HG03439 (cell line): ENCODE measurements around the gene P2RX3.

Experiments
- ATAC-seq: cut with Tn5 transposase; IDR thresholded peaks from one replicate; pipeline ENCODE4 v1.9.1; 2021; ENCODE audit warnings: mild to moderate bottlenecking, moderate library complexity; ENCODE audit not compliant: unreplicated experiment

Gene P2RX3

DNA sequence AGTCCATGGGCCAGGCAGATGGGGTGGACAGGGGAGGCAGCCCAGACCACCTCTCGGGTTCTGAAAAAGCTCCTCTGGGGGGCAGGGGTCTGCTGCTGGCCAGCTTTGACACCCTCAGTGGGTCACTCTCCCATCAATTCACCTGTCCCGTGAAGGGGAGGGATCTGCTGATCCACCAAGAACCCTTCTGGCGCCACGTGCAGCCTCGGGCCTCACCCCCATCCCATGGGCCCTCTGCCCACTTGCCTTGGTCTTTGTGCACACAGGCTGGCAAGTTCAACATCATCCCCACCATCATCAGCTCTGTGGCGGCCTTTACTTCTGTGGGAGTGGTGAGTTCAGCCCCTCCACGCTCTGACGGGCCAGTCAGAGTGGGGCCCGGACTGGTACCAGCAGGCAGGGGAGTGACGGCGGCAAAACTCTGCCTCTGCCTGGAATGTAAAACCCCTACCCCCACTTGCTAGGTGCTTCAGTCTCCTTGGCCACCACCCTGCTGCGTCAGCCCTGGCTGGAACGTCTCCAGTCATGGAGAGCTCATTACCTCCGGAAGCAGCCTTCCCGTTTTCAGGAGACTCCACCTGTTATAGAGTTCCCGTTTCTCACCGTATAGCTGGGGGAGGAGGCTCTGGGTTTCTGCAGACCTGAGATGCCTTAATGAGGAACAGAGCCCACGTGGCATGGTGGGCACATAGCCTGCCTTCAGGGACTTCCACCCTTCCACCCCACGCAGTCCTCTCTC lies 30.1 kb downstream of the P2RX3 start:
- ATAC-seq, result no peak

GRCh38 chr11:57368845-57369232 lies 30.7 kb downstream of the P2RX3 start:
- no peak for ATAC-seq

DNA sequence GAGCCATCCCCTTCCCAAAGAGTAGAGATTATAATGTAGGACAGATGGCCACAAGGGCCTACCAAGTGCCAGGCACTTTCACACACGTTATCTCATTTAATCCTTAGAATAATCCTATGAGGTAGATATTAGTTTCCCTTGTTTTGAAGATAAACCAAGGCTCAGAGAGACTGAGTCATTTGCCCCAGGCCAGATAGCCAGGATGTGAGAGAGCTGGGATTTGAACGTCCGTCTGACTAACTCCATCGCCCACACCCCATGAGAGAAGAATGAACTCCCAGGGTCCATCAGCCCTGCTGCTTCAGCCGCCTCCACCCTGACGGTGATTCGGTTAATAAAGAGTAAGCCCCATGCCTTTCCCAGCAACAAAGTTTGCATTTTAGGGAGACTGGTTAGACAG lies 32.1 kb downstream of the P2RX3 start:
- ATAC-seq, result no peak

DNA sequence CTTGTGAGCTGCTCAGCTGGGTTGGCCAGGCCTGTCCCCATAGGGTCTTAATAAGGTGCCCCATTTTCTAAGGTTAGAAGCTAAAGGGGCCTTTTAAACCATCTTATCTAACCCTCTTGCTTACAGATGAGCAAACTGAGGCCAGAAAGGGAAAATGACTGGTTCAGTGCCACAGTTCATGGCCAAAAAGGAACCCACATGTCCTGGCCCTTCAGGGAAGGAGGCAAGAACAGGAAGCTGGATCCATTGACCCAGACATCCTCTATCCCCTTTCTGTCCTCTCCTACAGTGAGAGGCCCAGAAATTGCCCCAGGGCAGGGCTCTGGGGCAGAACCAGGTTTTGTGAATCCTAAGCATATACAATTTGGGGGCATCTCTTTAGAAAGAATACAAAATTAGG lies 32.8 kb downstream of the P2RX3 start:
- ATAC-seq, result no peak

GRCh38 chr11:57373146-57373545 lies 35.0 kb downstream of the P2RX3 start:
- ATAC-seq, result no peak

DNA sequence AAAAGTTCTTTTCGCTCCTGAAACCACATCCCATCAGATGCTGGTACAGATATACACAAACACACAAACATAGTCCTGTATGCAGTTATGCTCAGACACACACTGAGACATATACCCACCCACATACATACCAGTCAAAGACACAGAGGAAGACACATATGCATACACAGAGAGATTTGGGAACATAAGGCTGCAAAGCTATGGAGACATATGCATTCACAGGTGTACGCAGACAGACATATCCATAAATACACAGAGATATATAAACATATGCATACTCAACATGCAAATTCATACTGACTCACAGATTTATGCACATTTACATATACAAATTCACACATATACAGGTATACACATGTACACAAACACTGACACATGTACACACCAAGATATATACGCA lies 36.8 kb downstream of the P2RX3 start:
- ATAC-seq, result no peak

- ATAC-seq, result no peak
Measured at GRCh38 chr11:57375490-57375889, 37.3 kb downstream of the P2RX3 start.

GRCh38 chr11:57376095-57377090 lies 38.2 kb downstream of the P2RX3 start:
- ATAC-seq, result no peak

- ATAC-seq, result no peak
Measured at GRCh38 chr11:57377107-57377506, 39.0 kb downstream of the P2RX3 start.

GRCh38 chr11:57378186-57378585 lies 40.0 kb downstream of the P2RX3 start:
- no peak for ATAC-seq

DNA sequence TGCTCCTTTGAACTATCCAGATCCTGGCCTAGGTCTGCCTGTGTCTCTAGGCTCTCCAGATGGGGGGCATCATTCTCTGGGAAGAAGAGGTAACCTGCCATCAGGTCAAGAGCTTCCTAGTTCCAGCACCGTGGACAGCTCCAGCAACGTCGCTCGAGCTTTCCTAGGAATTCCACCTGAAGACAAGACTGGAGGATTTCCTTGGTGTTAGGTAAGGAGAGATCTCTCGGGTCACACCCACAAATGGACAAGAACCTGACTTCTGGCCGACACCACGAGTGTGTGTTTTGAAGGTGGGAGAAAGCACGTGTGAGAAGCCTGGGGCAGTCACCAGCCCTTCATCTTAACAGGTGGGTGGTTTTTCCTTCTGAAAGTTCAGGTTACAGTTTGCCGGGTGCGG lies 41.6 kb downstream of the P2RX3 start:
- ATAC-seq, result no peak

- no peak for ATAC-seq
Measured at GRCh38 chr11:57380975-57381374, 42.8 kb downstream of the P2RX3 start, which contains the start of gene PRG3. Gene PRG3 (minus strand): TSS chr11:57381150. CDS start chr11:57380708, 442 bp downstream.

- no peak for ATAC-seq
Measured at GRCh38 chr11:57386178-57386940, 48.2 kb downstream of the P2RX3 start.

GRCh38 chr11:57387289-57388030 lies 49.3 kb downstream of the P2RX3 start:
- ATAC-seq, result no peak

DNA sequence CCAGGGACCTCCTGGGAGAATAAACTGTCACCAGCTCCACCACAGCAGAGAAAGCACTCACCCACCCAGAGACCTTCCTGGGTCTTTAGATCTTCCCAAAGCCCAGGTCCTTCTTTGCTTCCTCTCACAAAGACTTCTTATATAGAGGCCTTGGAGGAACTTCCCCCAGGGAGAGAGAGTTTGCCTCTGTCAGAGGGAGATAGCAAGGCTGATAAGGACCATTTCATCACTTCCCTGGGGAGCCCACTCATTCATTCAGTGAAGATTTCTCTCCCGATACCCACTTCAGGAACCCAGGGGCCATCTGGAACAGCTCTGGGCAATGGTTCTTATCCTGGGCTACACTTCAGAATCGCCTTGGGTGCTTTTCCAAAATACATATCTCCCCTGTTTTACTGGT lies 52.4 kb downstream of the P2RX3 start, which contains the start of gene PRG2:
TSS of gene PRG2 (minus strand) at position 116 of the 400 bp plus-strand sequence. CDS start 706 bp downstream, outside the sequence.
- no peak for ATAC-seq

GRCh38 chr11:57391111-57391510 lies 53.0 kb downstream of the P2RX3 start:
- ATAC-seq, result no peak

DNA sequence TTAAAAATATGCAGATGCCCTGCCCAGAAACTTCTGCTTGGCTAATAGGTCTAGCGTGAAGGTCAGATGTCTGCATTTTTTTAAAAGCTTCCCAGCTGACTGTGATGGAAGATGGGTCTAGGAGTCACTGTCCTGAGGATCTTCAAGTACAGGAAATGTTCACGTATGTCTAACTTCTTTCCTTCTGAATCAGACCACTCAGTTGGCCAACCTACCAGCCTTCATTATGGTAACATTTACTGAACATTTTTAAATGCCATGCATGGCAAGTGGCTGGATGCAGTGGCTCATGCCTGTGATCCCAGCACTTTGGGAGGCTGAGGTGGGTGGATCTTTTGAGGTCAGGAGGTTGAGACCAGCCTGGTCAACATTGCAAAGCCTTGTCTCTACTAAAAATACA lies 53.4 kb downstream of the P2RX3 start:
- ATAC-seq, result no peak

DNA sequence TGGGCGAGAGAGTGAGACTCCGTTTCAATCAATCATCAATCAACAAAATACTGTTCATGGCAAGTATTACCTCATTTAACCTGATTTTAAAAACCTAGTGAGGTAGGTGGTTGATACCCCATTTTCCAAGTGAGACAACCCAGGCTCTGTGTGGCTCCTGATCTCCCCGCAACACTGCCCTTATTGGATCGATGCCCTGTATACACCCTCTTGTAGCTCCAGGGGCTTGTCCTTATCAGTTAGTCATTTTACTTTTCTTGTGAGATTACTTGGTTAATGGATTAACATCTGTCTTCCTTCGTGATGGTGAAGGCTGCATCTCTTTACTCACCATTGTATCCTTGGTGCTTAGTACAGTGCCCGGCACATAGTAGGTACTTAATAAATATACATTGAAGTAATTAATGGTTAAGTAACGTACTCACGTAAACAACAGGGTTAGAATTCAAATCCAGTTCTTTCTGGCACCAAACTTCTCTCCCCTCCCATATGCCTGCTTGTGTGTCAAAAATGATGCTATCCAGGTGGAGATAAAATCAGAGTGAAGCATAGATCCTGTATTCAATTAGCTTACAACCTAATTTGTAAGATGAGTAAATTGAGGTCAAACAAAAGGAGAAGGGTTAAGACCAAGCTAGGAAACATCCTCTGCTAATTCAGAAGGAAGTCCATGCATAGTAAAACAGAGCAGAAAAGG lies 54.1 kb downstream of the P2RX3 start:
- no peak for ATAC-seq

DNA sequence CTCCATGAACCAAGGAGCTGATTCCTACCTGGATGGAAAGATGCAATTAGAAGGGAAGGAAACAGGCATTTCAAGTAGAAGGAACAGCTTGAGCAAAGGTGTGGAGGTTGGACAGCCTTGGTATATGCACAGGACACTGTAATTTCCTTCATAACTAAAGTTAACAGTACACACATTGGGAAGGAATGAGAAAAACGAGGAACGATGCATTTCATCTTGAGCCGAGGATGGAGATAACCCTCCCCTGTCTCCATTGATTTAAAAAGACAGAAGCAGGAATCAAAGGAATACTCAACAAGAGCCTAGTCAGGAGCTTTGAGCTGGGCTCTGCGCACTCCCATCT lies 54.6 kb downstream of the P2RX3 start:
- ATAC-seq, result no peak
